Measurements from ENCODE around the gene RIMBP2. TPM values are rescaled to one million over a fixed set of nuclear protein-coding genes. Genes with fewer than 3 reads are reported as not detected.
"Not testable (repeated sequence)": the region's sequence is repeated elsewhere in the genome, so short reads cannot be mapped to it uniquely, and the experiment has no call there.

RIMBP2 gene
- total RNA-seq, 1 experiment from 2014 or later: not detected

- Mint-ChIP-seq H3K27me3 (ENCODE audit: insufficient read depth, unreplicated experiment) (peaks cover 2% of the 10 kb centered on the region), H3K4me3 (ENCODE audit: unreplicated experiment) (no peak overlapping the region), H3K36me3 (ENCODE audit: insufficient read depth, unreplicated experiment) (no peaks in the 10 kb centered on the region), H3K9me3 (ENCODE audit: unreplicated experiment) (no peaks in the 10 kb centered on the region), H3K4me1 (ENCODE audit: low read depth, unreplicated experiment) (no peaks in the 10 kb centered on the region), H3K27ac (ENCODE audit: unreplicated experiment) (no peak overlapping the region)
- no peak overlapping the region for H3K4me3 ChIP-seq (ENCODE audit: low read depth, low read length)
- H3K9me3 ChIP-seq: no peaks in the 10 kb centered on the region
- H3K27me3 ChIP-seq (replicated peaks; ENCODE audit: control insufficient read depth, insufficient read depth, low read length): no peaks in the 10 kb centered on the region; the same call in 1 of the 2 replicates
- peaks cover under 1% of the 10 kb centered on the region; the same call in 1 of the 2 replicates for H3K4me1 ChIP-seq
- DNase-seq: no peak
- H3K36me3 ChIP-seq (ENCODE audit: control insufficient read depth, insufficient read depth, low read length): no peaks in the 10 kb centered on the region
- TF ChIP-seq CTCF (IDR thresholded peaks at IDR 0.05; ENCODE audit: insufficient read depth in 1 of 2, low read depth in 1 of 2, low read length in 1 of 2, severe bottlenecking in 1 of 2, unreplicated experiment in 1 of 2): no peak
- no TSS peak for BruUV-seq (replicated peaks)
- intact Hi-C loops (cut with micrococcal nuclease; ENCODE audit: unreplicated experiment): no loop called here
- CTCF ChIA-PET: no interaction called here
- POLR2A ChIA-PET: no interaction called here
Measured at GRCh38 chr12:130689408-130690405, 26.4 kb downstream of the RIMBP2 start.

- H3K4me3 Mint-ChIP-seq (ENCODE audit: unreplicated experiment); H3K4me3 ChIP-seq (ENCODE audit: low read depth, low read length); H3K36me3 ChIP-seq (ENCODE audit: control insufficient read depth, insufficient read depth, low read length); H3K9me3 ChIP-seq; intact Hi-C loops (cut with micrococcal nuclease; ENCODE audit: unreplicated experiment); H3K27me3 Mint-ChIP-seq (ENCODE audit: insufficient read depth, unreplicated experiment); H3K36me3 Mint-ChIP-seq (ENCODE audit: insufficient read depth, unreplicated experiment); H3K27ac Mint-ChIP-seq (ENCODE audit: unreplicated experiment); BruUV-seq (replicated peaks); H3K4me1 ChIP-seq; H3K4me1 Mint-ChIP-seq (ENCODE audit: low read depth, unreplicated experiment); H3K9me3 Mint-ChIP-seq (ENCODE audit: unreplicated experiment); POLR2A ChIA-PET; CTCF ChIA-PET; H3K27me3 ChIP-seq (replicated peaks; ENCODE audit: control insufficient read depth, insufficient read depth, low read length); DNase-seq: not testable (repeated sequence)
Measured at GRCh38 chr12:130688999-130689398, 27.1 kb downstream of the RIMBP2 start.

GRCh38 chr12:130687796-130688778 is 28.0 kb downstream of the RIMBP2 start:
- ChIA-PET CTCF (no interaction called here), POLR2A (no interaction called here)
- Mint-ChIP-seq H3K27ac (ENCODE audit: unreplicated experiment) (no peak overlapping the region), H3K4me3 (ENCODE audit: unreplicated experiment) (no peak overlapping the region), H3K27me3 (ENCODE audit: insufficient read depth, unreplicated experiment) (peaks cover 2% of the 10 kb centered on the region), H3K36me3 (ENCODE audit: insufficient read depth, unreplicated experiment) (no peaks in the 10 kb centered on the region), H3K9me3 (ENCODE audit: unreplicated experiment) (no peaks in the 10 kb centered on the region), H3K4me1 (ENCODE audit: low read depth, unreplicated experiment) (no peaks in the 10 kb centered on the region)
- DNase-seq: no peak
- no peak for TF ChIP-seq CTCF (IDR thresholded peaks at IDR 0.05; ENCODE audit: insufficient read depth in 1 of 2, low read depth in 1 of 2, low read length in 1 of 2, severe bottlenecking in 1 of 2, unreplicated experiment in 1 of 2)
- no peaks in the 10 kb centered on the region for H3K9me3 ChIP-seq
- H3K27me3 ChIP-seq (replicated peaks; ENCODE audit: control insufficient read depth, insufficient read depth, low read length): no peaks in the 10 kb centered on the region; the same call in 1 of the 2 replicates
- H3K4me3 ChIP-seq (ENCODE audit: low read depth, low read length): no peak overlapping the region
- H3K36me3 ChIP-seq (ENCODE audit: control insufficient read depth, insufficient read depth, low read length): no peaks in the 10 kb centered on the region
- intact Hi-C loops (cut with micrococcal nuclease; ENCODE audit: unreplicated experiment): no loop called here
- peaks cover 7% of the 10 kb centered on the region; the same call in 1 of the 2 replicates for H3K4me1 ChIP-seq
- BruUV-seq (replicated peaks): no TSS peak

All from Caco-2 (cell line).